ENCODE data around the gene PCSK2.

The PCSK2 gene

DNA sequence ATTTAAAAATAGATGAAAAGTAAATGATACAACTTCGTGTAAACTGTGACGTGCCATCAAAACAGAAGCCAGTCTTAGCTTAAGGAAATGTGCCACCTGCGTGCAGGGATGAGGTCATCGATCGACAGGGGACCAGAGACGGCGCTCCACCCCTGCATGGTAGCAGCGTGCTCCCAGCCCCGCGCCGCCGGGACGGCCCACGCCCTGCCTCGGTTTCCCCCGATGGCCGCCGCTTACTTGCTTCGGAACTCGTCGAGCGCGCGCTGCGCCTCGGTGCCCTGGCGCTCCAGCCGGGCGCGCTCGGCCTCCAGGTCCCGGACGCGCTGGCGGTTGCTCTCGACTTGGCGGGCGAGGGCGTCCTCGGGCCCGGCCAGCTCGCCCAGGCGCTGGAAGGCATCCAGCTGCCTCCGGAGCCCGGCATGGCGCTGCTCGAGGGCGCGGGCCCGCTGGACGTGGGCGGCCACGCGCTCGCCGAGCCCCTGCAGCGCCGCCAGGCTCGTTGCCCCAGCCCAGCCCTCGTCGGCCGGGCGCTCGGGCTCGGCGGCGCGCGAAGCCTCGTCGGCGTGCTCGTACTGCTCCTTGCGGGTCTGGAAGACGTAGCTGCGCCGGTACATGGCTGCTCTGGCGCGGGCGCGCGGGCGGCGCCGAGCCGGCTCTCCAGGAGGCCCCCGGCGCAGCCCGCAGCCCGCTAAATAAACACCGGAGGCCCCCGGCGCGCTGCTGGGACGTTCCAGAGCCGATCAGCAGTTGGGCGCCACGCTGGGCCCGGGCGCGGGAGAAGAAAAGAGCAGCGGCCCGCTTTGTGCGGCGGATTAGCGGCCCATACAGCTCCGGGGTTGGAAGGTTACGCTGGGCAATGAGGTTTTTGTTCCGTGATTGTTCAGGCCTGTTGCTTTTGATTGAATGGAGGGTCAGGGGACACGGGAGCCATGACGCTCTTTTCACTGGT lies 304.1 kb downstream of the PCSK2 start, which contains the start of gene BFSP1:
Gene BFSP1 (minus strand): TSS at position 664 of the 949 bp plus-strand sequence. CDS start 50 bp downstream, at position 614.
- no peaks in the 10 kb centered on the region for H3K36me3 ChIP-seq (ENCODE audit: control insufficient read depth, insufficient read depth, low read length)
- no peaks in the 10 kb centered on the region for H3K27me3 ChIP-seq (replicated peaks; ENCODE audit: control insufficient read depth, insufficient read depth, low read length)
- DNase-seq (ENCODE audit: extremely low read depth, insufficient read length): peak; percentile 63
- TF ChIP-seq, protein P1, sequence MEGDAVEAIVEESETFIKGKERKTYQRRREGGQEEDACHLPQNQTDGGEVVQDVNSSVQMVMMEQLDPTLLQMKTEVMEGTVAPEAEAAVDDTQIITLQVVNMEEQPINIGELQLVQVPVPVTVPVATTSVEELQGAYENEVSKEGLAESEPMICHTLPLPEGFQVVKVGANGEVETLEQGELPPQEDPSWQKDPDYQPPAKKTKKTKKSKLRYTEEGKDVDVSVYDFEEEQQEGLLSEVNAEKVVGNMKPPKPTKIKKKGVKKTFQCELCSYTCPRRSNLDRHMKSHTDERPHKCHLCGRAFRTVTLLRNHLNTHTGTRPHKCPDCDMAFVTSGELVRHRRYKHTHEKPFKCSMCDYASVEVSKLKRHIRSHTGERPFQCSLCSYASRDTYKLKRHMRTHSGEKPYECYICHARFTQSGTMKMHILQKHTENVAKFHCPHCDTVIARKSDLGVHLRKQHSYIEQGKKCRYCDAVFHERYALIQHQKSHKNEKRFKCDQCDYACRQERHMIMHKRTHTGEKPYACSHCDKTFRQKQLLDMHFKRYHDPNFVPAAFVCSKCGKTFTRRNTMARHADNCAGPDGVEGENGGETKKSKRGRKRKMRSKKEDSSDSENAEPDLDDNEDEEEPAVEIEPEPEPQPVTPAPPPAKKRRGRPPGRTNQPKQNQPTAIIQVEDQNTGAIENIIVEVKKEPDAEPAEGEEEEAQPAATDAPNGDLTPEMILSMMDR (IDR thresholded peaks at IDR 0.05; ENCODE audit: insufficient read depth, low read length, poor library complexity, severe bottlenecking): no peak
- H3K4me3 ChIP-seq (replicated peaks; ENCODE audit: low read depth, low read length): peak within 1 kb of the TSS; percentile 42

DNA sequence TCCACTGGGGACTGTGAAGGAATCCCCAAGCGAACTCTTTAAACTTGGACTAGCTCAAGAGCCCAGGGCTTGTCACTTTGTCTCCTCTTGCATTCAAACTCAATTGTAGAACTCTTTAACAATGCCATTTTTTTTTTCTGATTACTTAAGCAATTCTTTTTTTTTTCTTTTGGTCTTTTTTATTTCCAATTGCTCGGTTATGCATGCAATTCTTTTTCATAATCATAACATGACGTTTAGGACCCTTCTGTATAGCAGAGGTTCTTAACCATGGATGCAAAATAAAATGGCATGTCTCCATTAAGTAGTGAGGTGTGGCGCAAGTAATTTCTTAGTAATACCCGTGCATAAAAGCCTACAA lies 304.8 kb downstream of the PCSK2 start:
- Histone ChIP-seq H3K27me3 (replicated peaks; ENCODE audit: control insufficient read depth, insufficient read depth, low read length) (no peaks in the 10 kb centered on the region), H3K4me3 (replicated peaks; ENCODE audit: low read depth, low read length) (peak overlapping the region; percentile 42), H3K36me3 (ENCODE audit: control insufficient read depth, insufficient read depth, low read length) (no peaks in the 10 kb centered on the region)
- TF ChIP-seq, protein P1 (IDR thresholded peaks at IDR 0.05; ENCODE audit: insufficient read depth, low read length, poor library complexity, severe bottlenecking): no peak
- no peak for DNase-seq (ENCODE audit: extremely low read depth, insufficient read length)

DNA sequence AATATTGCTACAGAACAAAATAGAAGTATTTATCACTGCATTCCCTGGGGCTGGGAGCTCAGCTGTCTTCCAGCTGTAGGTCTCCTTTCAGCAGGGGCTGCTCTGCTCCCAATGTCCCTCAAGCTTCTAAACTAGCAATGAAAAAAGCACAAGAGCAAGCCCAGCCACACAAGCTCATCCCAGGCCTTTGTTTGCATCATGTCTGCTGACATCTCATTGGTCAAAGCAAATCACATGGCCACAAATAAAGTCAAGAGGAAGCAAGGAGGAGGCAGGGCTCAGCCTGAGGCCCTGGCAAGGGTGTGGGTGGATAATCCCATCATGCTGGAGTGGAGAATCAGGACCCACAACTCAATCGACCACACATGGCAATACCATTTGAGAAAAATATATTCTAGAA lies 306.6 kb downstream of the PCSK2 start:
- TF ChIP-seq, protein P1 (IDR thresholded peaks at IDR 0.05; ENCODE audit: insufficient read depth, low read length, poor library complexity, severe bottlenecking): no peak

DNA sequence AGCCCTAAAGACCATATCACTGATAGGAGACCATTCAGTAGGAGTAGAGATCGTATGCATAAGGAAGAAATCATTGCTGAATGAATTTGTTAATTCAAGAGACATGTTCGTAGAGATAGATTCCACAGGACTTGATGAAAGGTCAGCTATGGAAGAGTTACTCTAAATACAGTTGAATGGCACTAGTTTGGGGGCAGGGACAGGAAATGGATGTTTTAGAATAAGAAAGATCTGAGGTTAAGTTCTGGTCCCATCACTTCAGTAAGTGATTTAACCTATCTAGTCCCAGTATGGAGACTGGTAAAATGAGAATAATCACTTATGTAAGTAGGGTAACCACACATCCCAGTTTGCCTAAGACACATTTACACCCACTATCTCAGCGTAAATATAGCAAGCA lies 307.2 kb downstream of the PCSK2 start:
- H3K36me3 ChIP-seq (ENCODE audit: control insufficient read depth, insufficient read depth, low read length): no peaks in the 10 kb centered on the region
- H3K4me3 ChIP-seq (replicated peaks; ENCODE audit: low read depth, low read length): no peak overlapping the region
- no peaks in the 10 kb centered on the region for H3K27me3 ChIP-seq (replicated peaks; ENCODE audit: control insufficient read depth, insufficient read depth, low read length)
- no peak for DNase-seq (ENCODE audit: extremely low read depth, insufficient read length)
- TF ChIP-seq, protein P1 (IDR thresholded peaks at IDR 0.05; ENCODE audit: insufficient read depth, low read length, poor library complexity, severe bottlenecking): no peak

More for the DNA sequence above, 306.6 kb downstream of the PCSK2 start:
- no peak for DNase-seq (ENCODE audit: extremely low read depth, insufficient read length)
- no peaks in the 10 kb centered on the region for H3K27me3 ChIP-seq (replicated peaks; ENCODE audit: control insufficient read depth, insufficient read depth, low read length)
- H3K4me3 ChIP-seq (replicated peaks; ENCODE audit: low read depth, low read length): no peak overlapping the region
- no peaks in the 10 kb centered on the region for H3K36me3 ChIP-seq (ENCODE audit: control insufficient read depth, insufficient read depth, low read length)
